ENCODE measurements around the gene MADCAM1.

The MADCAM1 gene

GRCh38 chr19:513368-514165 is 17.3 kb downstream of the MADCAM1 start:
- H3K9me3 ChIP-seq (ENCODE audit: low read length) = no peaks in the 10 kb centered on the region
- H3K4me1 ChIP-seq (ENCODE audit: insufficient read depth, low read length) = peaks cover 12% of the 10 kb centered on the region
- H3K36me3 ChIP-seq (ENCODE audit: insufficient read depth, low read length) = peaks cover 2% of the 10 kb centered on the region
- no peak overlapping the region for H2AFZ ChIP-seq (ENCODE audit: low read depth, low read length)
- no peak overlapping the region for H3K4me3 ChIP-seq (ENCODE audit: low read length)
- no peaks in the 10 kb centered on the region for H3K27me3 ChIP-seq (ENCODE audit: insufficient read depth, low read length)

GRCh38 chr19:514166-514663 is 17.9 kb downstream of the MADCAM1 start:
- Histone ChIP-seq H3K4me3 (ENCODE audit: low read length) (no peak overlapping the region), H2AFZ (ENCODE audit: low read depth, low read length) (no peak overlapping the region), H3K4me1 (ENCODE audit: insufficient read depth, low read length) (peaks cover 11% of the 10 kb centered on the region), H3K36me3 (ENCODE audit: insufficient read depth, low read length) (peaks cover 2% of the 10 kb centered on the region), H3K27me3 (ENCODE audit: insufficient read depth, low read length) (no peaks in the 10 kb centered on the region), H3K9me3 (ENCODE audit: low read length) (no peaks in the 10 kb centered on the region)

GRCh38 chr19:517721-518597 is 21.7 kb downstream of the MADCAM1 start:
- Histone ChIP-seq H3K4me3 (ENCODE audit: low read length) (no peak overlapping the region), H3K27me3 (ENCODE audit: insufficient read depth, low read length) (no peaks in the 10 kb centered on the region), H3K36me3 (ENCODE audit: insufficient read depth, low read length) (peaks cover 8% of the 10 kb centered on the region), H2AFZ (ENCODE audit: low read depth, low read length) (no peak overlapping the region), H3K4me1 (ENCODE audit: insufficient read depth, low read length) (peaks cover 6% of the 10 kb centered on the region), H3K9me3 (ENCODE audit: low read length) (no peaks in the 10 kb centered on the region)

DNA sequence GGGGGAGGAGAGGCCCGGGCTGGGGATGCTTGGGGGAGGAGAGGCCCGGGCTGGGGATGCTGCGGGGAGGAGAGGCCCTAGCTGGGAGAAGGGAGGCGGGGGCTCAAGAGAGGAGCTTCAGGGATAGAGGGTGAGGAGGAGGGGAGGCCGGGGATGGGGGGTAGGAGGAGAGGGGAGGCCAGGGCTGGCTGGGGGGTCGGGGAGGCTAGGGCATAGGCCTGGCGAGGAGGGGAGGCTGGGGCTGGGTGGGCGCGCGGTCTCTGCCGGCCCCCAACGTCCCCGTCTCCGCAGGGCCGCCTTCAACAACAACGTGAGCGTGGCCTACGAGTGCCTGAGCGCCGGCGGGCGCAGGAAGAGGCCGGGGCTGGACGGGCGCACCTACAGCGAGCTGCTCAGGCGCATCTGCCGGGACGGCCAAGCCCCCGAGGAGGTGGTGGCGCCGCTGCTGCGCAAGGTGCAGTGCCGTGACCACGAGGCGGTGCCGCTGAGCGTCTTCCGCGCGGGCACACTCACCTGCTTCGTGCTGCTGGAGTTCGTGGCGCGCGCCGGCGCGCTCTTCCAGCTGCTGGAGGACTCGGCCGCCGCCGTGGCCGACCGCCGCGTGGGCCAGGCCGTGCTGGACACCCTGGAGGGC is 22.4 kb downstream of the MADCAM1 start:
- peaks cover 7% of the 10 kb centered on the region for H3K36me3 ChIP-seq (ENCODE audit: insufficient read depth, low read length)

GRCh38 chr19:519449-519865 is 23.2 kb downstream of the MADCAM1 start:
- H2AFZ ChIP-seq (ENCODE audit: low read depth, low read length) = no peak overlapping the region
- peaks cover 6% of the 10 kb centered on the region for H3K36me3 ChIP-seq (ENCODE audit: insufficient read depth, low read length)
- H3K4me3 ChIP-seq (ENCODE audit: low read length) = no peak overlapping the region
- no peaks in the 10 kb centered on the region for H3K9me3 ChIP-seq (ENCODE audit: low read length)
- no peaks in the 10 kb centered on the region for H3K27me3 ChIP-seq (ENCODE audit: insufficient read depth, low read length)
- H3K4me1 ChIP-seq (ENCODE audit: insufficient read depth, low read length) = peaks cover 3% of the 10 kb centered on the region

More for the DNA sequence above, 22.4 kb downstream of the MADCAM1 start:
- H3K9me3 ChIP-seq (ENCODE audit: low read length) = no peaks in the 10 kb centered on the region
- H2AFZ ChIP-seq (ENCODE audit: low read depth, low read length) = no peak overlapping the region
- H3K27me3 ChIP-seq (ENCODE audit: insufficient read depth, low read length) = no peaks in the 10 kb centered on the region
- peaks cover 3% of the 10 kb centered on the region for H3K4me1 ChIP-seq (ENCODE audit: insufficient read depth, low read length)
- no peak overlapping the region for H3K4me3 ChIP-seq (ENCODE audit: low read length)

- Histone ChIP-seq H3K9me3 (ENCODE audit: low read length) (no peaks in the 10 kb centered on the region), H3K36me3 (ENCODE audit: insufficient read depth, low read length) (peaks cover 6% of the 10 kb centered on the region), H2AFZ (ENCODE audit: low read depth, low read length) (no peak overlapping the region), H3K4me3 (ENCODE audit: low read length) (no peak overlapping the region), H3K4me1 (ENCODE audit: insufficient read depth, low read length) (peaks cover 5% of the 10 kb centered on the region), H3K27me3 (ENCODE audit: insufficient read depth, low read length) (no peaks in the 10 kb centered on the region)
Observed at GRCh38 chr19:522726-523125, 26.4 kb downstream of the MADCAM1 start.

GRCh38 chr19:524062-524674 is 27.9 kb downstream of the MADCAM1 start:
- no peaks in the 10 kb centered on the region for H3K27me3 ChIP-seq (ENCODE audit: insufficient read depth, low read length)
- no peaks in the 10 kb centered on the region for H3K9me3 ChIP-seq (ENCODE audit: low read length)
- H3K4me1 ChIP-seq (ENCODE audit: insufficient read depth, low read length) = peaks cover 5% of the 10 kb centered on the region
- no peak overlapping the region for H3K4me3 ChIP-seq (ENCODE audit: low read length)
- peaks cover 6% of the 10 kb centered on the region for H3K36me3 ChIP-seq (ENCODE audit: insufficient read depth, low read length)
- H2AFZ ChIP-seq (ENCODE audit: low read depth, low read length) = no peak overlapping the region

DNA sequence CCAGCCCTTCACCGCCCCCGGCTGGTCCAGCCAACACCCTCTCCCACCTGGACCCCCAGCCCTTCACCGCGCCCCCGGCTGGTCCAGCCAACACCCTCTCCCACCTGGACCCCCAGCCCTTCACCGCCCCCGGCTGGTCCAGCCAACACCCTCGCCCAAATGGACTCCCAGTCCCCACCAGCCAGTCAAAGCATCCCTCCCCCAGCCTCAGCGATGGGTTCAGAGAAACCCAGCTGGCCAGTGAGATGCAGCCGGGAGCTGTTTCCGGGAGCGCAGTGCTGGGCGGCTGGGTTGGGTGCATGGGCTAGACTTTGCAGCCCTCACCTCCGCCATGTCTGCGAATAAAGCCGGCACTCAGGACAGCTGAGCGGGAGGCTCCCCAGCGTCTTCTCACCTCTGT is 28.7 kb downstream of the MADCAM1 start:
- H3K4me3 ChIP-seq (ENCODE audit: low read length) = no peak overlapping the region
- H3K9me3 ChIP-seq (ENCODE audit: low read length) = no peaks in the 10 kb centered on the region
- peaks cover 5% of the 10 kb centered on the region for H3K4me1 ChIP-seq (ENCODE audit: insufficient read depth, low read length)
- no peaks in the 10 kb centered on the region for H3K27me3 ChIP-seq (ENCODE audit: insufficient read depth, low read length)
- no peak overlapping the region for H2AFZ ChIP-seq (ENCODE audit: low read depth, low read length)
- peaks cover under 1% of the 10 kb centered on the region for H3K36me3 ChIP-seq (ENCODE audit: insufficient read depth, low read length)

- H3K4me3 ChIP-seq (ENCODE audit: low read length) = no peak overlapping the region
- no peaks in the 10 kb centered on the region for H3K27me3 ChIP-seq (ENCODE audit: insufficient read depth, low read length)
- no peak overlapping the region for H2AFZ ChIP-seq (ENCODE audit: low read depth, low read length)
- H3K4me1 ChIP-seq (ENCODE audit: insufficient read depth, low read length) = peaks cover 5% of the 10 kb centered on the region
- no peaks in the 10 kb centered on the region for H3K9me3 ChIP-seq (ENCODE audit: low read length)
- H3K36me3 ChIP-seq (ENCODE audit: insufficient read depth, low read length) = no peaks in the 10 kb centered on the region
Observed at GRCh38 chr19:525857-526419, 29.7 kb downstream of the MADCAM1 start.

DNA sequence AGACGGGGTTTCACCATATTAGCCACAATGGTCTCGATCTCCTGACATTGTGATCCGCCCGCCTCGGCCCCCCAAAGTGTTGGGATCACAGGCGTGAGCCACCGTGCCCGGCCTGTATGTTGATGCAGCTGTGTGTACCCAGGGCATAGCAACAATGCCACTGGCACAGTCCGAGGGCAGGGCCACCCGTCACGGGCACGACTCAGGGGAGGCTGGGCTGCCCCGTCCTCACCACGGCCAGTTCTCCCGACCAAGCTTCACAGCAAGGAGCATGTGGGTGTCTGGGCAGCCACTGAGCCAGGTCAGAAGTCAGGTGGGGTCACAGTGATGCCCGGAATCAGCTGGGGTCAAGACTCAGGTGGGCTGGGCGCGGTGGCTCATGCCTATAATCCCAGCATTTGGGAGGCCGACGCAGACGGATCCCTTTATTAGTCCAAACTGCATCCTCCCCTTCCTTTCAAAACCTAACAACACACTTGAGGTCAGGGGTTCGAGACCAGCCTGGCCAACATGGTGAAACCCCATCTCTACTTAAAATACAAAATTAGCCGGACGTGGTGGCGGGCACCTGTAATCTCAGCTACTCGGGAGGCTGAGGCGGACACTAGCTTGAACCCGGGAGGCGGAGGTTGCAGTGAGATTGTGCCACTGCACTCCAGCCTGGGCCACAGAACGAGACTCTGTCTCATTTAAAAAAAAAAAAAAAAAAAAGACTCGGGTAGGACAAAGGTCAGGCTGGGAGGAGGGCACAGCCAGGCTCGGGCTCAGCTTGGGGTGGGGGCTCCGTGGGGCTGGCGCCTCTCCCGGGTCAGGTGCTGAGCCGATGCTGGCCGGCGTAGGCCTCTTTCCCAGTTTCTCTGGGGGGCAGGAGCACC is 34.1 kb downstream of the MADCAM1 start:
- H2AFZ ChIP-seq (ENCODE audit: low read depth, low read length) = peak overlapping the region; percentile 77
- peaks cover 8% of the 10 kb centered on the region for H3K36me3 ChIP-seq (ENCODE audit: insufficient read depth, low read length)
- H3K9me3 ChIP-seq (ENCODE audit: low read length) = no peaks in the 10 kb centered on the region
- peak overlapping the region; percentile 66 for H3K4me3 ChIP-seq (ENCODE audit: low read length)
- no peaks in the 10 kb centered on the region for H3K27me3 ChIP-seq (ENCODE audit: insufficient read depth, low read length)
- H3K4me1 ChIP-seq (ENCODE audit: insufficient read depth, low read length) = peaks cover 18% of the 10 kb centered on the region

GRCh38 chr19:531009-531752 is 34.9 kb downstream of the MADCAM1 start:
- Histone ChIP-seq H3K27me3 (ENCODE audit: insufficient read depth, low read length) (no peaks in the 10 kb centered on the region), H3K36me3 (ENCODE audit: insufficient read depth, low read length) (peaks cover 16% of the 10 kb centered on the region), H2AFZ (ENCODE audit: low read depth, low read length) (peak overlapping the region; percentile 77), H3K4me3 (ENCODE audit: low read length) (peak overlapping the region; percentile 89), H3K4me1 (ENCODE audit: insufficient read depth, low read length) (peaks cover 15% of the 10 kb centered on the region), H3K9me3 (ENCODE audit: low read length) (no peaks in the 10 kb centered on the region)
